B cell (primary cell): Measurements from ENCODE around the gene PTPRM. TPM values are rescaled to one million over a fixed set of nuclear protein-coding genes. Genes with fewer than 3 reads are reported as not detected.

Experiments
- ATAC-seq: fragments of 200-7000 bp; cut with Tn5 transposase; one replicate; pipeline ENCODE4 v1.10.0; 2021; ENCODE audit warnings: low read depth, mild to moderate bottlenecking, moderate number of reproducible peaks, moderate library complexity
- CTCF ChIA-PET: fragments of 350-600 bp; sonication (Branson Sonifier 250); formaldehyde crosslinking; loops from one replicate; lab custom pipeline; 2021; ENCODE audit warnings: antibody characterized with exemption, inconsistent platforms; lab: Charles Lee
- POLR2A ChIA-PET: fragments of 350-600 bp; sonication (Branson Sonifier 250); formaldehyde crosslinking; loops from one replicate; lab custom pipeline; 2021; ENCODE audit warnings: antibody characterized with exemption; lab: Charles Lee
- DNase-seq: peaks from one replicate; pipeline ENCODE4 v3.0.0; 2013
- H2AFZ ChIP-seq: 2 replicates; pipeline ENCODE4 v1.6.1; 2012; ENCODE audit warnings: mild to moderate bottlenecking, low read depth, low read length; ENCODE audit not compliant: insufficient read depth, poor library complexity, severe bottlenecking
- H3K27ac ChIP-seq, 2 donors: 1 replicate in 1 of 2; 2 replicates in 1 of 2; pipeline ENCODE4 v1.5.1; 2012 to 2013; ENCODE audit warnings: low read length in 2 of 2, mild to moderate bottlenecking in 2 of 2, moderate library complexity in 1 of 2
- H3K27me3 ChIP-seq, 4 experiments: fragments of 200-600 bp in 1 of 4; sonication (generic) in 1 of 4; replicated peaks in 1 of 4; 1 replicate in 2 of 4; 2 replicates in 2 of 4; pipeline versions ENCODE4 v1.6.1 to v1.7.0; 2013 to 2016; ENCODE audit warnings: low read length in 3 of 4, mild to moderate bottlenecking in 2 of 4, mixed read lengths in 1 of 4, moderate library complexity in 1 of 4; ENCODE audit not compliant: insufficient read depth in 4 of 4, control insufficient read depth in 3 of 4; ENCODE audit errors: control extremely low read depth in 1 of 4
- H3K36me3 ChIP-seq, 2 experiments: replicated peaks in 1 of 2; 1 replicate in 1 of 2; 2 replicates in 1 of 2; pipeline versions ENCODE4 v1.6.1 to v1.7.1; 2013; ENCODE audit warnings: low read length in 1 of 2; ENCODE audit not compliant: insufficient read depth in 2 of 2, control insufficient read depth in 1 of 2; ENCODE audit errors: control extremely low read depth in 1 of 2, extremely low read depth in 1 of 2
- H3K4me1 ChIP-seq, 2 donors: fragments of 200-600 bp in 1 of 2; sonication (generic) in 1 of 2; 1 replicate in 1 of 2; 2 replicates in 1 of 2; pipeline versions ENCODE4 v1.5.1 to v1.6.1; 2013 to 2017; ENCODE audit warnings: low read length in 2 of 2; ENCODE audit not compliant: control insufficient read depth in 2 of 2, insufficient read depth in 2 of 2
- H3K4me2 ChIP-seq: replicated peaks from 2 replicates; pipeline ENCODE3; 2012; ENCODE audit warnings: mild to moderate bottlenecking, low read depth, low read length; ENCODE audit not compliant: poor library complexity, severe bottlenecking
- H3K4me3 ChIP-seq, 5 experiments: fragments of 200-600 bp in 1 of 5; sonication (generic) in 1 of 5; 1 replicate in 3 of 5; 2 replicates in 2 of 5; pipeline versions ENCODE4 v1.5.1 to v1.7.0; 2011 to 2016; ENCODE audit warnings: low read length in 4 of 5, mild to moderate bottlenecking in 4 of 5, low read depth in 2 of 5, control low read depth in 1 of 5, moderate library complexity in 1 of 5; ENCODE audit not compliant: insufficient read depth in 1 of 5; ENCODE audit errors: control extremely low read depth in 1 of 5, extremely low read depth in 1 of 5
- H3K79me2 ChIP-seq: fragments of 200-600 bp; sonication (generic); one replicate; pipeline ENCODE4 v1.6.0; 2016; ENCODE audit warnings: low read length; ENCODE audit not compliant: control insufficient read depth, insufficient read depth
- H3K9ac ChIP-seq: fragments of 200-600 bp; sonication (generic); 2 replicates; pipeline ENCODE4 v1.6.1; 2017; ENCODE audit warnings: mild to moderate bottlenecking, low read length, moderate library complexity
- H3K9me3 ChIP-seq, 3 donors: one replicate each; pipeline versions ENCODE4 v1.6.1 to v1.7.1; 2013; ENCODE audit warnings: low read length in 2 of 3; ENCODE audit not compliant: control insufficient read depth in 2 of 3, insufficient read depth in 1 of 3; ENCODE audit errors: control extremely low read depth in 1 of 3
- H4K20me1 ChIP-seq: 2 replicates; pipeline ENCODE4 v1.6.0; 2012; ENCODE audit warnings: mild to moderate bottlenecking, low read length; ENCODE audit not compliant: insufficient read depth, control insufficient read depth, poor library complexity, severe bottlenecking
- H3K27ac Mint-ChIP-seq: one replicate; pipeline ENCODE4 v1.8.0; 2021; ENCODE audit warnings: mixed read lengths
- H3K27me3 Mint-ChIP-seq: one replicate; pipeline ENCODE4 v1.8.0; 2021; ENCODE audit warnings: mixed read lengths
- H3K4me1 Mint-ChIP-seq: one replicate; pipeline ENCODE4 v1.8.0; 2021; ENCODE audit warnings: mixed read lengths
- H3K4me3 Mint-ChIP-seq: one replicate; pipeline ENCODE4 v1.8.0; 2021; ENCODE audit warnings: mixed read lengths
- H3K9me3 Mint-ChIP-seq: one replicate; pipeline ENCODE4 v1.8.0; 2022; ENCODE audit warnings: mixed read lengths; ENCODE audit not compliant: insufficient read depth
- EZH2 ChIP-seq: IDR thresholded peaks from 2 replicates; pipeline ENCODE4 v1.6.1; 2012; ENCODE audit warnings: borderline replicate concordance, low read depth, mild to moderate bottlenecking, moderate library complexity, low read length; ENCODE audit not compliant: insufficient read depth, poor library complexity, severe bottlenecking
- WGBS: methylation state at CpG from one replicate; pipeline ENCODE4 v1.1.5; 2013; ENCODE audit warnings: missing lambda C conversion rate; ENCODE audit not compliant: insufficient coverage; 5-methylcytosine and 5-hydroxymethylcytosine counted together
- intact Hi-C: fragments of 100-400 bp; cut with micrococcal nuclease; formaldehyde crosslinking; loops from one replicate; pipeline ENCODE4 v1.10.0; 2022
- polyA plus RNA-seq: library from polyadenylated mRNA; depleted of rRNA; stranded (reverse); fragments of >200 nt; gene quantifications from 2 replicates; pipeline ENCODE4 v1.2.3, GENCODE V29; 2012
- total RNA-seq, 2 donors: library from RNA; stranded (reverse); fragments of 120-200 nt in 1 of 2; gene quantifications; 1 replicate in 1 of 2; 2 replicates in 1 of 2; pipeline versions ENCODE4 v1.2.3 to v1.2.4, GENCODE V29; 2013 to 2022
- TF ChIP-seq, protein P1 (sequence below): fragments of 200-600 bp; IDR thresholded peaks from one replicate; pipeline ENCODE4 v1.8.0; 2022; ENCODE audit warnings: antibody characterized with exemption, mild to moderate bottlenecking

The PTPRM gene
- total and polyA plus RNA-seq, 2 donors (not counting 1 experiment from before 2014, with no cell fraction given): 0.20 to 0.89 TPM

DNA sequence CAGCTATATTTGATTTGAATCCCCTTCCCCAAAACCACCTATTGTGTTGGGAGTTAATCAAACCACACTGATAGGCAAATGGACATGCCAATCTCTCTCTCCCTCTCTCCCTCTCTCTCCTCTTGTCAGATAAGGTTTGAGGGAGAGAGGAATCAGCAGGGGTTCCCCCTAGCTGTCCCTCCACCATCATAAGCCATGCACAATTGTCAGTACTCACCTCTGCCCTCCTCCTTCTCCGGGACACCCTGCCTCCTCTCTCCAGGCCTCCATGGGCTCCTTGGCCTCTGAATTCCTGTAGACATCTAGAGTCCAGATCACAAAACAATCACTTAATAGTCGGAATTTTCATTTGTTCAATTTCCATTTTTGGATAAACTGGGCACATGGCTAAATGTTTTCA is 798.4 kb downstream of the PTPRM start:
- Histone ChIP-seq H3K36me3 (no peaks in the 10 kb centered on the region), H3K4me2 (no peak overlapping the region), H3K27me3 (peaks cover 0 to 30% (median 15%) of the 10 kb centered on the region in 4 experiments), H3K9me3 (peaks cover 0 to 5% (median 0%) of the 10 kb centered on the region in 3 donors), H3K27ac (no peak overlapping the region), H3K79me2 (no peaks in the 10 kb centered on the region), H3K4me1 (peaks cover 6 to 8% of the 10 kb centered on the region in 2 donors), H4K20me1 (no peaks in the 10 kb centered on the region), H2AFZ (no peak overlapping the region), H3K4me3 (no peak overlapping the region), H3K9ac (no peak overlapping the region)
- Mint-ChIP-seq H3K27me3 (peaks cover 53% of the 10 kb centered on the region), H3K9me3 (no peaks in the 10 kb centered on the region), H3K4me3 (no peak overlapping the region), H3K27ac (no peak overlapping the region), H3K4me1 (peaks cover 6% of the 10 kb centered on the region)
- no peak for ATAC-seq
- DNase-seq: no peak
- CTCF ChIA-PET: no interaction called here
- no peak for TF ChIP-seq EZH2
- TF ChIP-seq, protein P1, sequence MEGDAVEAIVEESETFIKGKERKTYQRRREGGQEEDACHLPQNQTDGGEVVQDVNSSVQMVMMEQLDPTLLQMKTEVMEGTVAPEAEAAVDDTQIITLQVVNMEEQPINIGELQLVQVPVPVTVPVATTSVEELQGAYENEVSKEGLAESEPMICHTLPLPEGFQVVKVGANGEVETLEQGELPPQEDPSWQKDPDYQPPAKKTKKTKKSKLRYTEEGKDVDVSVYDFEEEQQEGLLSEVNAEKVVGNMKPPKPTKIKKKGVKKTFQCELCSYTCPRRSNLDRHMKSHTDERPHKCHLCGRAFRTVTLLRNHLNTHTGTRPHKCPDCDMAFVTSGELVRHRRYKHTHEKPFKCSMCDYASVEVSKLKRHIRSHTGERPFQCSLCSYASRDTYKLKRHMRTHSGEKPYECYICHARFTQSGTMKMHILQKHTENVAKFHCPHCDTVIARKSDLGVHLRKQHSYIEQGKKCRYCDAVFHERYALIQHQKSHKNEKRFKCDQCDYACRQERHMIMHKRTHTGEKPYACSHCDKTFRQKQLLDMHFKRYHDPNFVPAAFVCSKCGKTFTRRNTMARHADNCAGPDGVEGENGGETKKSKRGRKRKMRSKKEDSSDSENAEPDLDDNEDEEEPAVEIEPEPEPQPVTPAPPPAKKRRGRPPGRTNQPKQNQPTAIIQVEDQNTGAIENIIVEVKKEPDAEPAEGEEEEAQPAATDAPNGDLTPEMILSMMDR: no peak
- intact Hi-C loops: no loop called here
- POLR2A ChIA-PET: no interaction called here
- WGBS: 86% methylated on average over 1 of the region's 2 CpGs

DNA sequence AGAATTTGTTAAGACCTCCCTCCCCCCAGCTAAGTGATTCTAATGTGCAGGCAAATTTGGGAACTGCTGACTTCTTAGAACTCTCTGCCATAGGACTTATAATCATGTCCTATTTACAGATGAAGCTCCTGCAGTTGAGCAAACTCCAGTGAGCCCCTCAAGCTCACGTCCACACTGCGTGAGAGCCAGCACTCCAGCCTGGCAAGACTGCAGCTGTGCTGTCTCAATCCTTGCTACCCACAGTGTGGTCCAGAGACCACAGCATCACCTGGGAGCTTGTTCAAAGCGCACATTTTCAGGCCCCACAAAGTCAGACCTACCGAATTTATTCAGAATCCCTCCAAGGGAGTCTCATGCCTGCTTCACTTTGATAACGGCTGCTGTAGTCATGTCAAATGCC is 799.0 kb downstream of the PTPRM start:
- Histone ChIP-seq H4K20me1 (no peaks in the 10 kb centered on the region), H3K4me3 (no peak overlapping the region), H3K27ac (no peak overlapping the region), H3K9ac (no peak overlapping the region), H3K4me1 (peaks cover 6 to 8% of the 10 kb centered on the region in 2 donors), H3K9me3 (peaks cover 0 to 5% (median 0%) of the 10 kb centered on the region in 3 donors), H3K36me3 (no peaks in the 10 kb centered on the region), H3K27me3 (peaks cover 0 to 28% (median 15%) of the 10 kb centered on the region in 4 experiments), H3K4me2 (no peak overlapping the region), H3K79me2 (no peaks in the 10 kb centered on the region), H2AFZ (no peak overlapping the region)
- no peak for ATAC-seq
- H3K27ac Mint-ChIP-seq: no peak overlapping the region
- peaks cover 6% of the 10 kb centered on the region for H3K4me1 Mint-ChIP-seq
- ChIA-PET CTCF (no interaction called here), POLR2A (no interaction called here)
- peaks cover 53% of the 10 kb centered on the region for H3K27me3 Mint-ChIP-seq
- no peaks in the 10 kb centered on the region for H3K9me3 Mint-ChIP-seq
- TF ChIP-seq, protein P1: no peak
- no peak for TF ChIP-seq EZH2
- intact Hi-C loops: no loop called here
- 87% methylated on average over 5 of the region's 5 CpGs for WGBS
- H3K4me3 Mint-ChIP-seq: no peak overlapping the region
- DNase-seq: no peak
